Breast epithelium (tissue), 3 donors: ENCODE measurements around the gene POU4F1.

Source experiments
- POLR2A ChIP-seq: fragments of 450-650 bp; IDR thresholded peaks from one replicate; pipeline ENCODE4 v1.6.1; 2016; ENCODE audit warnings: antibody characterized with exemption, mild to moderate bottlenecking, moderate library complexity
- POLR2AphosphoS5 ChIP-seq, 3 donors: sonication (generic); formaldehyde crosslinking; IDR thresholded peaks; one replicate each; pipeline ENCODE4 v1.6.1; 2017; ENCODE audit warnings: antibody characterized with exemption in 3 of 3
- TF ChIP-seq, protein P1 (sequence below), 3 donors: fragments of 450-650 bp; IDR thresholded peaks; one replicate each; pipeline ENCODE4 v1.5.1; 2016 to 2017; ENCODE audit warnings: antibody characterized with exemption in 3 of 3, mild to moderate bottlenecking in 3 of 3, moderate library complexity in 3 of 3

DNA sequence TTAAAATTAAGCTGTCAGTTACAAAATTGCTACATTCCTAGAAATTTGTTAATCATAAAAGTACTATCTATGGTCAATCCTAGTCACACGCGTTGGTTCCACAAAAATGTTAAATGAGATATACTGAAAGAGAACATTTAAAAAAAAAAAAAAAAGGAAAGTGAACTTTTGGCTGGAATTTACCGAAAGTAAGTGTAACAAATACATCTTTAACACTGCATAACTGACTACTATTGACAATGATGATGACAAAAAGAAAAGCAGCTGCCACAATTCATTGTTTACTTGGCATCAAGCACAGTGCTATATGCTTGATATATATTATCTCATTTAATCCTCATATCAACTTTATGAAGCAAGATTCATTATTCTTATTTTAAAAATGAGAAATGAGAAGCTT lies 19.8 kb upstream of the POU4F1 start:
- TF ChIP-seq, protein P1, sequence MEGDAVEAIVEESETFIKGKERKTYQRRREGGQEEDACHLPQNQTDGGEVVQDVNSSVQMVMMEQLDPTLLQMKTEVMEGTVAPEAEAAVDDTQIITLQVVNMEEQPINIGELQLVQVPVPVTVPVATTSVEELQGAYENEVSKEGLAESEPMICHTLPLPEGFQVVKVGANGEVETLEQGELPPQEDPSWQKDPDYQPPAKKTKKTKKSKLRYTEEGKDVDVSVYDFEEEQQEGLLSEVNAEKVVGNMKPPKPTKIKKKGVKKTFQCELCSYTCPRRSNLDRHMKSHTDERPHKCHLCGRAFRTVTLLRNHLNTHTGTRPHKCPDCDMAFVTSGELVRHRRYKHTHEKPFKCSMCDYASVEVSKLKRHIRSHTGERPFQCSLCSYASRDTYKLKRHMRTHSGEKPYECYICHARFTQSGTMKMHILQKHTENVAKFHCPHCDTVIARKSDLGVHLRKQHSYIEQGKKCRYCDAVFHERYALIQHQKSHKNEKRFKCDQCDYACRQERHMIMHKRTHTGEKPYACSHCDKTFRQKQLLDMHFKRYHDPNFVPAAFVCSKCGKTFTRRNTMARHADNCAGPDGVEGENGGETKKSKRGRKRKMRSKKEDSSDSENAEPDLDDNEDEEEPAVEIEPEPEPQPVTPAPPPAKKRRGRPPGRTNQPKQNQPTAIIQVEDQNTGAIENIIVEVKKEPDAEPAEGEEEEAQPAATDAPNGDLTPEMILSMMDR (IDR thresholded peaks at IDR 0.05) = no peak
- no peak for TF ChIP-seq POLR2A
- TF ChIP-seq POLR2AphosphoS5 (IDR thresholded peaks at IDR 0.05) = no peak
